Kidney (tissue), 14 donors: Measurements from ENCODE around the gene VPS72. TPM values are rescaled to one million over a fixed set of nuclear protein-coding genes. Genes with fewer than 3 reads are reported as not detected.
A peak's percentile ranks its signal among the peaks of the same experiment; 100 is the strongest.

Source experiments
- DNase-seq, 5 donors: peaks; one replicate each; pipeline ENCODE4 v3.0.0-alpha.2; 2013 to 2020
- FAIRE-seq: peaks from 2 replicates; lab custom pipeline; 2012; peaks lifted over from hg19 to GRCh38; lab: Jason Lieb, UNC
- H3K27ac ChIP-seq, 2 donors: one replicate each; pipeline ENCODE4 v1.7.0; 2013; ENCODE audit warnings: low read depth in 2 of 2, low read length in 2 of 2, inconsistent platforms in 1 of 2
- H3K27me3 ChIP-seq: one replicate; pipeline ENCODE4 v1.7.1; 2013; ENCODE audit warnings: low read length, inconsistent platforms; ENCODE audit not compliant: control insufficient read depth, insufficient read depth
- H3K36me3 ChIP-seq, 3 donors: one replicate each; pipeline versions ENCODE4 v1.7.0 to v1.7.1; 2013; ENCODE audit warnings: low read length in 3 of 3, control low read depth in 1 of 3, inconsistent platforms in 1 of 3; ENCODE audit not compliant: insufficient read depth in 3 of 3, control insufficient read depth in 2 of 3
- H3K4me1 ChIP-seq, 3 donors: one replicate each; pipeline versions ENCODE4 v1.7.0 to v1.7.1; 2013; ENCODE audit warnings: low read length in 3 of 3, inconsistent platforms in 1 of 3, low read depth in 1 of 3; ENCODE audit not compliant: control insufficient read depth in 2 of 3, insufficient read depth in 2 of 3
- H3K4me3 ChIP-seq, 3 donors: one replicate each; pipeline versions ENCODE4 v1.7.0 to v1.8.1; 2013; ENCODE audit warnings: low read length in 3 of 3, control low read depth in 1 of 3, inconsistent platforms in 1 of 3
- H3K9ac ChIP-seq, 3 donors: one replicate each; pipeline versions ENCODE4 v1.7.0 to v1.7.1; 2013; ENCODE audit warnings: low read length in 3 of 3, control low read depth in 1 of 3, inconsistent platforms in 1 of 3
- H3K9me3 ChIP-seq, 3 donors: one replicate each; pipeline versions ENCODE4 v1.7.0 to v1.7.1; 2013; ENCODE audit warnings: low read length in 3 of 3, control low read depth in 1 of 3, inconsistent platforms in 1 of 3; ENCODE audit not compliant: control insufficient read depth in 2 of 3, insufficient read depth in 1 of 3
- CTCF ChIP-seq: IDR thresholded peaks from 3 replicates; pipeline ENCODE4 v1.5.1; 2012; ENCODE audit warnings: mild to moderate bottlenecking, moderate library complexity, borderline replicate concordance; ENCODE audit not compliant: insufficient read depth; ENCODE audit errors: extremely low read depth
- intact Hi-C: fragments of 100-400 bp; cut with DNase I; formaldehyde crosslinking; loops from one replicate; pipeline ENCODE4 v1.11.1; 2022
- polyA plus RNA-seq: library from polyadenylated mRNA; stranded (reverse); fragments of 350-450 nt; fragmentation: Illumina TruSeq; extraction: RNeasy Lipid Tissue Mini Kit (QIAGEN cat#74804); gene quantifications from one replicate; pipeline ENCODE4 v1.2.3, GENCODE V29; 2014; ENCODE audit warnings: low read depth, low replicate concordance; ENCODE audit not compliant: insufficient read depth
- total RNA-seq: library from RNA; stranded (reverse); fragmentation: NEBNext Ultra II Directional; extraction: Animal tissue kit (Norgen Biotek cat#: 25700); gene quantifications from one replicate; pipeline ENCODE4 v1.2.1, GENCODE V29; 2021
- donor health status: control.
- donor health status: control.
- donor health status: control.
- donor health status: control.
- donor health status: control.
- donor health status: DM: yes; HTN: yes; CAD: no.
- donor health status: Normal renal cell carcinoma (clear cell type).

The VPS72 gene
- total and polyA plus RNA-seq, 2 donors from 2014 or later = 38.2 to 52.6 TPM

DNA sequence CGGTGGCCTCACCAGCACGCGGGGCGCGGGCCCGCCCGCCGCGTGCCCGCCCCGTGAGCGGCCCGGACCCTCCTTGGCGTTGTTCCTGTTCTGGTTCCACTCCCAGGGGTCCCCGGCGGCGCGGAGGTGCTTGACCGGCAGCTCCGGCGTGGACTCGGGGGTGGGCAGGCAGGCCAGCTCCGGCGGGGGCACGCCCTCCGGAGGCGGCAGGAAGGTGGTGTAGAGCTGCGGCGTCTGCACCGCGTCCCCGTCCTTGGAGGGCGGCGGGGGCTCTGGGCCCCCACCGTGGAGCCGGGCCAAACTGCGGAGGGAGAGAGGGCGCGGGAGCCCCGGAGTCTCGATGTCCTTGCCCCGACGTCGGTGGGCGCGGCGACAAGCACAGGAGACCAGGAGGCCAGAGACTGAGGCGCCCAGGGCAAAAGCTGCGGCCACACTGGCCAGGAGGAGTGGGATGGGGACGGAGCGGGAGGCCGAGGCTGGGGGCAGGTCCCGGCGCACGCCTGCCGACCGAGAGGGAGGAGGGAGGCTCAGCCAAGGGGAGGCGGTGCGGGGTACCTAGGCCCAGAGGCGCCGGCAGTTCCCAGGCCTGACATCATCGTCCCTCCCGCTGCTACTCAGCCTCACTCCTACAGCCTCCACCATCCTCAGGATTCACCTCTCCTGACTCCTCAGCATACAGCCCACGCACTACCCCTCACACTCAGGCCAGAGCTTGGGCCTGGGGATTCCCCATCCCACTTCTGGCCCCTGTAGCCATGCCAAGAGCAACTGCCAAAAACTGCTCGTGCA, 56.8 kb downstream of the VPS72 start:
- H3K4me3 ChIP-seq = no peak overlapping the region
- FAIRE-seq = no peak
- no peak overlapping the region for H3K9ac ChIP-seq
- intact Hi-C loops = no loop called here
- H3K27me3 ChIP-seq = no peaks in the 10 kb centered on the region
- no peak for TF ChIP-seq CTCF
- H3K27ac ChIP-seq = no peak overlapping the region
- no peaks in the 10 kb centered on the region for H3K9me3 ChIP-seq
- H3K36me3 ChIP-seq = peaks cover 0 to 24% (median 2%) of the 10 kb centered on the region in 3 donors
- DNase-seq = peak in 3 of 5 donors; percentile 12 to 80 (median 24)
- peaks cover 0 to 4% (median 0%) of the 10 kb centered on the region in 3 donors for H3K4me1 ChIP-seq

- H3K9me3 ChIP-seq = no peaks in the 10 kb centered on the region
- intact Hi-C loops = no loop called here
- peaks cover 0 to 24% (median 2%) of the 10 kb centered on the region in 3 donors for H3K36me3 ChIP-seq
- H3K27me3 ChIP-seq = no peaks in the 10 kb centered on the region
- FAIRE-seq (no peak), DNase-seq (peak in 1 of 5 donors; percentile 75)
- H3K9ac ChIP-seq = no peak overlapping the region
- H3K4me1 ChIP-seq = peaks cover 0 to 4% (median 0%) of the 10 kb centered on the region in 3 donors
- no peak overlapping the region for H3K27ac ChIP-seq
- TF ChIP-seq CTCF = no peak
- peak overlapping the region in 1 of 3 donors; percentile 61 for H3K4me3 ChIP-seq
These were observed 57.5 kb downstream of the VPS72 start for GRCh38 chr1:151132335-151133017.

DNA sequence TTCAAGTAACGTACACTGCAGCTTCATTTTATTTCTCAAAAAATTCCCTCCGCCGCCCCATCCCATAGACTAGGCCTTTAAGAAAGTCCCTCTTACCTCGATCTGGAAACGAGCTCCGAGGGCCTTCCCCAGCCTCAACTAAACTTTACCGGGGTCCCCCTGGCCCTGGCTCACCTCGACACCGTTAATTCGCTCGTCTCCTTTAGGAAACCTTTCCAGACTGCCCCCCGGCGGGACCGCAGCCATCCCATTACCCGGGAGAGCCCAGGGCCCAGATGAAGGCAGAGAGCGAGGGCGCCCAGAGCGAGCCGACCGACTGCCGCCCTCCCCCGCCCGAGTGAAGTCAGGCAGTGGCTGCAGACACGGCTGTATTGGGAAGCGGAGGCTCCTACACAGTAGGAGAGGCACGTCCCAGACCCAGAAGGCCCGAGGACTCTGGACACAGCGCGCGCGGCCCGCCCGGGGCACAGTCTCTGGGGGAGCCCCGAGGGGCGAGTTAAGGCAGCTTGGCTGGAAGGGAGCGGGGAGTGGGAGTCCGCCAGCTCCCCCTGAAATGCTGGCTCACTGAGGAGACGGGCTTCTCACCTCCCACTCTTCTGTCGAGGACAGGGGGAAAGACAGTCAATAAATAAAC, 58.2 kb downstream of the VPS72 start:
- DNase-seq (peak; percentile 66 to 84 (median 78)), FAIRE-seq (no peak)
- no peaks in the 10 kb centered on the region for H3K27me3 ChIP-seq
- intact Hi-C loops = no loop called here
- peaks cover 0 to 4% (median 0%) of the 10 kb centered on the region in 3 donors for H3K4me1 ChIP-seq
- no peaks in the 10 kb centered on the region for H3K9me3 ChIP-seq
- H3K9ac ChIP-seq = peak overlapping the region; percentile 30 to 55 (median 41)
- no peak overlapping the region for H3K27ac ChIP-seq
- TF ChIP-seq CTCF = no peak
- peaks cover 0 to 22% (median 2%) of the 10 kb centered on the region in 3 donors for H3K36me3 ChIP-seq
- peak overlapping the region; percentile 52 to 61 (median 56) for H3K4me3 ChIP-seq
